Measurements from ENCODE around the gene TIPIN. TPM values are rescaled to one million over a fixed set of nuclear protein-coding genes. Genes with fewer than 3 reads are reported as not detected.

Gene TIPIN
- polyA plus RNA-seq, 3 donors, result 1.4 to 4.0 (median 3.7) TPM

GRCh38 chr15:66309828-66310227, 46.7 kb downstream of the TIPIN start:
- intact Hi-C loops (cut with micrococcal nuclease), result no loop called here
- Histone ChIP-seq H3K27me3 (ENCODE audit: control insufficient read depth in 2 of 2, insufficient read depth in 2 of 2, low read length in 2 of 2) (no peaks in the 10 kb centered on the region), H3K9ac (ENCODE audit: insufficient read depth, low read length, poor library complexity, severe bottlenecking) (no peak overlapping the region), H4K20me1 (ENCODE audit: insufficient read depth, low read length) (no peaks in the 10 kb centered on the region), H3K36me3 (replicated peaks in 1 of 2; ENCODE audit: control insufficient read depth in 1 of 2, insufficient read depth in 2 of 2, low read length in 2 of 2) (peaks cover 67 to 90% of the 10 kb centered on the region in 2 donors), H3K4me2 (replicated peaks; ENCODE audit: extremely low read depth, low read length, poor library complexity, severe bottlenecking) (no peak overlapping the region), H3K9me3 (replicated peaks in 1 of 2; ENCODE audit: control insufficient read depth in 1 of 2, insufficient read depth in 1 of 2, low read length in 2 of 2) (no peaks in the 10 kb centered on the region), H3K4me1 (ENCODE audit: control insufficient read depth in 1 of 2, insufficient read depth in 2 of 2, low read length in 2 of 2) (no peaks in the 10 kb centered on the region), H2AFZ (ENCODE audit: insufficient read depth, low read depth, low read length, poor library complexity, severe bottlenecking) (no peak overlapping the region), H3K4me3 (replicated peaks in 1 of 3; ENCODE audit: low read depth in 2 of 3, low read length in 3 of 3) (no peak overlapping the region), H3K79me2 (ENCODE audit: insufficient read depth, low read length) (no peaks in the 10 kb centered on the region), H3K27ac (ENCODE audit: low read depth in 1 of 2, low read length in 2 of 2) (no peak overlapping the region)
- Mint-ChIP-seq H3K27ac (no peak overlapping the region), H3K9me3 (no peaks in the 10 kb centered on the region), H3K4me1 (no peaks in the 10 kb centered on the region), H3K4me3 (no peak overlapping the region), H3K36me3 (peaks cover 78 to 90% of the 10 kb centered on the region in 2 donors), H3K27me3 (ENCODE audit: low read depth in 3 of 3) (no peaks in the 10 kb centered on the region)
- no peak for DNase-seq
- TF ChIP-seq CTCF (IDR thresholded peaks at IDR 0.05), result no peak
- 95% methylated on average over 3 of the region's 3 CpGs for WGBS (ENCODE audit: insufficient coverage)

GRCh38 chr15:66308531-66308930, 48.0 kb downstream of the TIPIN start:
- Histone ChIP-seq H3K79me2 (ENCODE audit: insufficient read depth, low read length) (no peaks in the 10 kb centered on the region), H2AFZ (ENCODE audit: insufficient read depth, low read depth, low read length, poor library complexity, severe bottlenecking) (no peak overlapping the region), H4K20me1 (ENCODE audit: insufficient read depth, low read length) (no peaks in the 10 kb centered on the region), H3K9me3 (replicated peaks in 1 of 2; ENCODE audit: control insufficient read depth in 1 of 2, insufficient read depth in 1 of 2, low read length in 2 of 2) (no peaks in the 10 kb centered on the region), H3K9ac (ENCODE audit: insufficient read depth, low read length, poor library complexity, severe bottlenecking) (no peak overlapping the region), H3K4me1 (ENCODE audit: control insufficient read depth in 1 of 2, insufficient read depth in 2 of 2, low read length in 2 of 2) (no peaks in the 10 kb centered on the region), H3K4me3 (replicated peaks in 1 of 3; ENCODE audit: low read depth in 2 of 3, low read length in 3 of 3) (no peak overlapping the region), H3K36me3 (replicated peaks in 1 of 2; ENCODE audit: control insufficient read depth in 1 of 2, insufficient read depth in 2 of 2, low read length in 2 of 2) (peaks cover 57 to 79% of the 10 kb centered on the region in 2 donors), H3K4me2 (replicated peaks; ENCODE audit: extremely low read depth, low read length, poor library complexity, severe bottlenecking) (no peak overlapping the region), H3K27ac (ENCODE audit: low read depth in 1 of 2, low read length in 2 of 2) (no peak overlapping the region), H3K27me3 (ENCODE audit: control insufficient read depth in 2 of 2, insufficient read depth in 2 of 2, low read length in 2 of 2) (no peaks in the 10 kb centered on the region)
- no peak for TF ChIP-seq CTCF (IDR thresholded peaks at IDR 0.05)
- 100% methylated on average over 1 of the region's 3 CpGs for WGBS (ENCODE audit: insufficient coverage)
- no peak overlapping the region for H3K27ac Mint-ChIP-seq
- intact Hi-C loops (cut with micrococcal nuclease), result no loop called here
- H3K36me3 Mint-ChIP-seq, result peaks cover 71 to 85% of the 10 kb centered on the region in 2 donors
- H3K4me1 Mint-ChIP-seq, result no peaks in the 10 kb centered on the region
- no peak for DNase-seq
- H3K4me3 Mint-ChIP-seq, result no peak overlapping the region
- no peaks in the 10 kb centered on the region for H3K9me3 Mint-ChIP-seq
- no peaks in the 10 kb centered on the region for H3K27me3 Mint-ChIP-seq (ENCODE audit: low read depth in 3 of 3)

Measured in CD14-positive monocyte (primary cell).